NCI-H526 treated with DMSO at 0.1 percent for 48 hours (cell line): ENCODE measurements around the gene SLC6A15.
A peak's percentile ranks its signal among the peaks of the same experiment; 100 is the strongest.

ENCODE experiments used
- DNase-seq: peaks from one replicate; lab custom pipeline; 2025; lab: John Stamatoyannopoulos, UW

Gene SLC6A15

GRCh38 chr12:84912198-84913128 lies at the start of gene SLC6A15:
TSS of gene SLC6A15 (minus strand) at chr12:84912799. CDS start at chr12:84892120, 20,679 bp downstream.
- peak; percentile 79 for DNase-seq

- no peak for DNase-seq
These were observed 48.3 kb upstream of the SLC6A15 start for GRCh38 chr12:84960918-84961317.

DNA sequence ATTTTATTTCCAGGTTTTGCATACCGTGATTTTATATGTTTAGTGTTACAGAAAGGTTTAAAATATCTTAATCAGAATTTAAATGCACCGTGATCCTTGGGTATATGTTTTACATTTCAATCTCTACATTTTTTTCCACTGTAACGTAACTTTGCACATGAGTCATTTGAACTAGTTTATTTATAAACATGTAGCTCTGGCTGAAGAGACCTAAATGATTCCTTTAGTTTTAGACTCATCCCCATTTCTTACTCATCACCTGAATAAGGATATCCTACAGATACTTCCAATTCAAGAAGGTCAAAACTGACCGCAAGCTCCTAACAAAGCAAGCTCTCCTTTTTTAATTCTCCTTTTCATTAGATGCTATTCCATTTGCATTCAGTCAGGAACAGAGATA lies 42.7 kb upstream of the SLC6A15 start:
- DNase-seq = no peak

GRCh38 chr12:84954415-84954814 lies 41.8 kb upstream of the SLC6A15 start:
- DNase-seq = no peak

GRCh38 chr12:84950971-84951546 lies 38.5 kb upstream of the SLC6A15 start:
- no peak for DNase-seq

GRCh38 chr12:84946753-84947152 lies 34.2 kb upstream of the SLC6A15 start:
- DNase-seq = no peak

DNA sequence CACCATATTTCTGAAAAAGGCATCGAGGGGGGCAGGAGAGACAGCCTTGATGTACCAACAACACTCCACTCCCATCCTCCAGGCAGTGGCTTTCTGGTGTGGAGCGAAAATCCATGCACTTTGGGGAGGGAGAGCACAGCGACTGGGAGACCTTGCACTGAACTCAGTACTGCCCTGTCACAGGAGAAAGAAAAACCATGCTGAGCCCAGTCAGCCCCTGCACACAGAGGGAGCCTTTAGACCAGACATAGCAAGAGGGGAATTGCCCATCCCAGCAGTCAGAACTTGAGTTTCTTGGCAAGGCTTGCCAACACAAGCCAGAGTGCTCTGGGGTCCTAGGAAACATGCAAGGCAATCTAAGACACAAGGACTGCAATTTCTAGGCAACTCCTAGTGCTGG lies 24.8 kb upstream of the SLC6A15 start:
- no peak for DNase-seq

- DNase-seq = no peak
These were observed 16.9 kb upstream of the SLC6A15 start for GRCh38 chr12:84929501-84929900.

GRCh38 chr12:84924981-84925380 lies 12.4 kb upstream of the SLC6A15 start:
- DNase-seq = no peak

- DNase-seq = no peak
These were observed 10.1 kb upstream of the SLC6A15 start for GRCh38 chr12:84922693-84923092.

- DNase-seq = no peak
These were observed 7.7 kb upstream of the SLC6A15 start for GRCh38 chr12:84920331-84920730.

GRCh38 chr12:84919271-84919670 lies 6.7 kb upstream of the SLC6A15 start:
- no peak for DNase-seq

GRCh38 chr12:84913129-84913515 lies 523 bp upstream of the SLC6A15 start:
- DNase-seq = peak; percentile 48

DNA sequence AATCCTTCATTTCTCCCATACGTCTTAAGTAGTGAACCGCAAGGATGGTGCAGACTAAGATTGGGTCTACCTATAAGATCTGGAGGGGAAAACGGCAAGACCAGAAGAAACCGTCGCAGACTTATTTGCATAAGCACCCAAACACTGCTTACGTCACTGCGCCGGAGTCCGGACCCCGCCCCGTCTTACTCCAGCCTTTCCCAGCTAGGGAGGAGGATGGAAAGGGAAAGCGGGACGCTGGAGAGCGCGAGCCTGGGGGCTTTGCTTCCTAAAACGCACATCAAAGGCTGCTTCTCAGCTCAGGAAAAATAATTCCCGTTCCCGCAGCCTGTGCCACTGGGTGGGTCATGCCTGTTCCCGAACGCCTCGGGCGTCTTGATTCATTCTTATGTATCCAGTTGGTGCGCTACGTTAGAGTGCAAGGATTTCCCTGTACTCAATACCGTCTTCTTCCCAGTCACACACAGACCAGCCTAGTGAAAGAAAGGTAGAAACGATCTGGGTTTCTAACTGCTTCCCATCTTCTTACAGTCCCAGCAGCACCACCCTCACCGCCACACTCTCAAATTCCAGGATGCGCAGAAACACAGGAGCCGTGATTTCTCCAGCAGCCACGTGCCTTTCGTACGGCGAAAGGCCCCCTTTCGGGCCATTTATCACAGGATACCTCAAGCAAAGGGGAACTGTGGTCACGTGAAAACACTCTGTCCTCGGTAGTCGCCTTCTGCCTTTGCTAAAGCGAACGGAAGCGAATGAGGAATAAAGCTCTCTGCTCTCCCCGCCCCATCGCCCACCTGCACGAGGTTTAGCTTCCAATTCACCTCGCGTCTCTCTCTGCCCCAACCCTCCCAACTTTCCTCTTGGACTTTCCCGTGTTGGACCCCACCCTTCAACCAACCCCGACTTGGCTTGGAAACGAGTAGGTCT lies 1.1 kb downstream of the SLC6A15 start:
- peak; percentile 73 for DNase-seq

- peak; percentile 39 for DNase-seq
These were observed 1.9 kb downstream of the SLC6A15 start for GRCh38 chr12:84910549-84911241.

- DNase-seq = no peak
These were observed 8.5 kb downstream of the SLC6A15 start for GRCh38 chr12:84904051-84904450.

DNA sequence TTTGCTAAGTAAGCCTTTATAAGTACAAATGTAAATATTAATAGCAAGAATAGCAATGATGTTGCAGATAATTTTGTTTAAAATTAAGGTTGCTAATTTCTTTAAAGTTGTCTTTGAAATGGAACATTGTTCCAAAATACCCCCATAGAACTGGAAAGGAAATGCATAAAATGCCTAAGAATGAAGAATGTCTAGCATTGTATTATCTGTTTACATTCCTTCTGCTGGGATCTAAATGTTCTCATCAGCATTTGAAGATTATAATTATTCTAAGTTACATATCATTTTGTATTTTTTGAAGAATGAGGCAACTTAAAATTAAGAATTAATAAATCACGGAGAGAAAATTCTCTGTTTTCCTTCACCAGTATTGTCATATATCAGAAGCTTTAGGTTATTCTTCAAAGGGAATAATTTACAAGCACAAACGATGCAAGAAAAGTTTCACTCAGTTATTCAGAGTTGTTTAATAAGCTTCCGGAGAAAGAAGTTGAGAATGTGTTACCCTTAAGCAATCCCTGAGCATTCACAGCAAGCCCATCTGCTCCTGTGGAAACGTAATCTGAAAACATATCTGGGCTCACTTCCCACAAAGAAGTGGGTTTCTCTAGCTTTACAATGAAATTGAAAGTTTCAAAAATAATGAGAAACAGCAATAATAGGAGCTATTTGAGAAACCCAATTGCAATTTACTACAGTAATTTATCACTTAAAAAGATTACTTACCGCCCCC lies 21.3 kb downstream of the SLC6A15 start:
- DNase-seq = no peak

GRCh38 chr12:84889818-84890217 lies 22.8 kb downstream of the SLC6A15 start:
- no peak for DNase-seq

GRCh38 chr12:84888861-84889260 lies 23.7 kb downstream of the SLC6A15 start:
- no peak for DNase-seq

GRCh38 chr12:84877340-84877739 lies 35.3 kb downstream of the SLC6A15 start:
- no peak for DNase-seq

DNA sequence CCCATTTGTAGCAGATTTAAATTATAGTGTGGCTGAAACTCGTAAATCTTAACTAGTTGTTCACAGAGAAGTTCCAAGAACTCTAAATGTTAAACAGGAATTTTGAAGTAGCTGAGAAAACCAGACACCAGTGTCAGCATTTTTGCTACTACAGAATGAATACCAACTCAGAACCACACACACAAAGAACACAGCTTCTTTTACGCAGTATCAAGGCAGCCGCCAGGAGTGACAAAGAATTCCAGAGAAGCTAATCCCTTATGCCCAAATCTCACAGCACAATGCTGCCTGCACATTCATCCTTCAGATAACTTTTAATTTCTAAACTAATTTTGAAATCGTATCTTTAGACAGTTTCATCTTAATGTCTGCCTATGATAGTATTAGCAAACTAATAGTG lies 37.4 kb downstream of the SLC6A15 start:
- no peak for DNase-seq
